ENCODE data around the gene ALDH9A1.

Gene ALDH9A1

GRCh38 chr1:165737196-165737595 lies 38.8 kb upstream of the ALDH9A1 start:
- TF ChIP-seq TCF12 (IDR thresholded peaks at IDR 0.05; ENCODE audit: low read depth) = no peak
- TF ChIP-seq TEAD4 (IDR thresholded peaks at IDR 0.05) = no peak
- TF ChIP-seq EGR1 (IDR thresholded peaks at IDR 0.05) = no peak
- TF ChIP-seq TAF1 (IDR thresholded peaks at IDR 0.05; ENCODE audit: low read depth) = no peak
- no peak for TF ChIP-seq MAX (IDR thresholded peaks at IDR 0.05)
- no peak for TF ChIP-seq EP300 (IDR thresholded peaks at IDR 0.05; ENCODE audit: borderline replicate concordance)
- no peak for TF ChIP-seq CEBPB (IDR thresholded peaks at IDR 0.05)
- TF ChIP-seq FOXM1 (IDR thresholded peaks at IDR 0.05; ENCODE audit: borderline replicate concordance, low read depth) = no peak
- TF ChIP-seq, protein P1, sequence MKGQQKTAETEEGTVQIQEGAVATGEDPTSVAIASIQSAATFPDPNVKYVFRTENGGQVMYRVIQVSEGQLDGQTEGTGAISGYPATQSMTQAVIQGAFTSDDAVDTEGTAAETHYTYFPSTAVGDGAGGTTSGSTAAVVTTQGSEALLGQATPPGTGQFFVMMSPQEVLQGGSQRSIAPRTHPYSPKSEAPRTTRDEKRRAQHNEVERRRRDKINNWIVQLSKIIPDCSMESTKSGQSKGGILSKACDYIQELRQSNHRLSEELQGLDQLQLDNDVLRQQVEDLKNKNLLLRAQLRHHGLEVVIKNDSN (IDR thresholded peaks at IDR 0.05) = no peak
- TF ChIP-seq REST (IDR thresholded peaks at IDR 0.05; ENCODE audit: low read depth) = no peak
- no peak for TF ChIP-seq NFIC (IDR thresholded peaks at IDR 0.05)
- TF ChIP-seq YY1 (IDR thresholded peaks at IDR 0.05; ENCODE audit: low read depth) = no peak
- TF ChIP-seq CREB1 (IDR thresholded peaks at IDR 0.05; ENCODE audit: low read depth) = no peak
- TF ChIP-seq RAD21 (IDR thresholded peaks at IDR 0.05; ENCODE audit: low read depth) = no peak
- no peak for TF ChIP-seq ZBTB7A (IDR thresholded peaks at IDR 0.05; ENCODE audit: low read depth)

- no peak for TF ChIP-seq CREB1 (IDR thresholded peaks at IDR 0.05; ENCODE audit: low read depth)
- TF ChIP-seq RAD21 (IDR thresholded peaks at IDR 0.05; ENCODE audit: low read depth) = no peak
- TF ChIP-seq NFIC (IDR thresholded peaks at IDR 0.05) = no peak
- TF ChIP-seq, protein P1 (IDR thresholded peaks at IDR 0.05) = no peak
- no peak for TF ChIP-seq TAF1 (IDR thresholded peaks at IDR 0.05; ENCODE audit: low read depth)
- no peak for TF ChIP-seq CEBPB (IDR thresholded peaks at IDR 0.05)
- no peak for TF ChIP-seq FOXM1 (IDR thresholded peaks at IDR 0.05; ENCODE audit: borderline replicate concordance, low read depth)
- no peak for TF ChIP-seq TCF12 (IDR thresholded peaks at IDR 0.05; ENCODE audit: low read depth)
- no peak for TF ChIP-seq REST (IDR thresholded peaks at IDR 0.05; ENCODE audit: low read depth)
- no peak for TF ChIP-seq EP300 (IDR thresholded peaks at IDR 0.05; ENCODE audit: borderline replicate concordance)
- TF ChIP-seq MAX (IDR thresholded peaks at IDR 0.05) = no peak
- TF ChIP-seq ZBTB7A (IDR thresholded peaks at IDR 0.05; ENCODE audit: low read depth) = no peak
- no peak for TF ChIP-seq YY1 (IDR thresholded peaks at IDR 0.05; ENCODE audit: low read depth)
Observed at GRCh38 chr1:165734906-165735305, 36.5 kb upstream of the ALDH9A1 start.

GRCh38 chr1:165726841-165727240 lies 28.5 kb upstream of the ALDH9A1 start:
- TF ChIP-seq TEAD4 (IDR thresholded peaks at IDR 0.05) = no peak
- TF ChIP-seq CREB1 (IDR thresholded peaks at IDR 0.05; ENCODE audit: low read depth) = no peak
- TF ChIP-seq TCF12 (IDR thresholded peaks at IDR 0.05; ENCODE audit: low read depth) = no peak
- no peak for TF ChIP-seq NFIC (IDR thresholded peaks at IDR 0.05)
- TF ChIP-seq TAF1 (IDR thresholded peaks at IDR 0.05; ENCODE audit: low read depth) = no peak
- no peak for TF ChIP-seq FOXM1 (IDR thresholded peaks at IDR 0.05; ENCODE audit: borderline replicate concordance, low read depth)
- no peak for TF ChIP-seq ZBTB7A (IDR thresholded peaks at IDR 0.05; ENCODE audit: low read depth)
- TF ChIP-seq RAD21 (IDR thresholded peaks at IDR 0.05; ENCODE audit: low read depth) = no peak
- no peak for TF ChIP-seq YY1 (IDR thresholded peaks at IDR 0.05; ENCODE audit: low read depth)

DNA sequence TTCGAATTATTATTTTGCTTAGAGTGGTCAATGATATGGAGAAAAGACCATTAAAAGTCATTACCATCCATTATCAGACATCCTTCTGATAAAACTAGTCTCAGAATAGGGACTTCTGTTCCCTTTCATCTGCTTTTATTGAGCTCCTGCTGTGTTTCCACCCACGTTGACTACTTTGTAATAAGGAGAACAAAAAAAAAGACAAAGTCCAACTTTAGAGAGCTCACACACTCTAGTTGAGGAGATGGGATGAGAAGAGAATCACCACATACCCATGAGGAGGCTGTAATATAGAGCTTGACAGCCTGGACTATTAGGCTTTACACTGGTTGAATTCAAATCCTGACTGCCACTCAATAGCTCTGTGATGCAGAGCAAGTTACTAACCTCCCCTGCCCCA lies 27.8 kb upstream of the ALDH9A1 start:
- TF ChIP-seq ZBTB7A (IDR thresholded peaks at IDR 0.05; ENCODE audit: low read depth) (no peak), CEBPB (IDR thresholded peaks at IDR 0.05) (no peak), MAX (IDR thresholded peaks at IDR 0.05) (no peak), YY1 (IDR thresholded peaks at IDR 0.05; ENCODE audit: low read depth) (no peak), EP300 (IDR thresholded peaks at IDR 0.05; ENCODE audit: borderline replicate concordance) (no peak), NFIC (IDR thresholded peaks at IDR 0.05) (no peak), REST (IDR thresholded peaks at IDR 0.05; ENCODE audit: low read depth) (no peak), FOXM1 (IDR thresholded peaks at IDR 0.05; ENCODE audit: borderline replicate concordance, low read depth) (no peak), TEAD4 (IDR thresholded peaks at IDR 0.05) (no peak), RAD21 (IDR thresholded peaks at IDR 0.05; ENCODE audit: low read depth) (no peak), TAF1 (IDR thresholded peaks at IDR 0.05; ENCODE audit: low read depth) (no peak), TCF12 (IDR thresholded peaks at IDR 0.05; ENCODE audit: low read depth) (no peak), CREB1 (IDR thresholded peaks at IDR 0.05; ENCODE audit: low read depth) (no peak), EGR1 (IDR thresholded peaks at IDR 0.05) (no peak)
- TF ChIP-seq, protein P1 (IDR thresholded peaks at IDR 0.05) = no peak

Measured in Ishikawa (cell line).